Muscle layer of duodenum (tissue), 2 donors: Measurements from ENCODE around the gene BICRA.
"Not testable (repeated sequence)": the region's sequence is repeated elsewhere in the genome, so short reads cannot be mapped to it uniquely, and the experiment has no call there.

Experiments
- H3K27ac ChIP-seq: one replicate; pipeline ENCODE4 v1.7.0; 2013; ENCODE audit warnings: mild to moderate bottlenecking, low read length
- H3K27me3 ChIP-seq: one replicate; pipeline ENCODE4 v1.7.0; 2013; ENCODE audit warnings: low read depth, mild to moderate bottlenecking, control low read depth, low read length
- H3K36me3 ChIP-seq, 2 donors: one replicate each; pipeline ENCODE4 v1.7.0; 2013; ENCODE audit warnings: low read length in 2 of 2, control low read depth in 1 of 2, mild to moderate bottlenecking in 1 of 2; ENCODE audit not compliant: insufficient read depth in 2 of 2, control insufficient read depth in 1 of 2
- H3K4me1 ChIP-seq, 2 donors: one replicate each; pipeline ENCODE4 v1.7.0; 2013; ENCODE audit warnings: low read length in 2 of 2, mild to moderate bottlenecking in 2 of 2, control low read depth in 1 of 2, moderate library complexity in 1 of 2; ENCODE audit not compliant: insufficient read depth in 2 of 2, control insufficient read depth in 1 of 2
- H3K4me3 ChIP-seq, 2 donors: one replicate each; pipeline ENCODE4 v1.7.0; 2013; ENCODE audit warnings: low read length in 2 of 2, low read depth in 1 of 2, mild to moderate bottlenecking in 1 of 2
- H3K9me3 ChIP-seq, 2 donors: one replicate each; pipeline ENCODE4 v1.7.0; 2013; ENCODE audit warnings: low read length in 2 of 2, control low read depth in 1 of 2, mild to moderate bottlenecking in 1 of 2; ENCODE audit not compliant: control insufficient read depth in 1 of 2
- donor health status: healthy.

Gene BICRA

GRCh38 chr19:47653856-47654255 is 44.9 kb downstream of the BICRA start:
- no peaks in the 10 kb centered on the region for H3K27me3 ChIP-seq
- H3K4me1 ChIP-seq = peaks cover 0 to 3% of the 10 kb centered on the region in 2 donors
- no peak overlapping the region for H3K27ac ChIP-seq
- H3K9me3 ChIP-seq = no peaks in the 10 kb centered on the region
- H3K36me3 ChIP-seq = peaks cover 0 to 9% of the 10 kb centered on the region in 2 donors
- H3K4me3 ChIP-seq = no peak overlapping the region

GRCh38 chr19:47657719-47658118 is 48.8 kb downstream of the BICRA start:
- H3K27me3 ChIP-seq = no peaks in the 10 kb centered on the region
- H3K9me3 ChIP-seq = no peaks in the 10 kb centered on the region
- peaks cover 0 to 30% of the 10 kb centered on the region in 2 donors for H3K4me1 ChIP-seq
- peaks cover 0 to 5% of the 10 kb centered on the region in 2 donors for H3K36me3 ChIP-seq
- no peak overlapping the region for H3K4me3 ChIP-seq
- H3K27ac ChIP-seq = no peak overlapping the region

- Histone ChIP-seq H3K27ac (peak overlapping the region; percentile 76), H3K36me3 (peaks cover 0 to 1% of the 10 kb centered on the region in 2 donors), H3K9me3 (no peaks in the 10 kb centered on the region), H3K4me1 (peaks cover 0 to 31% of the 10 kb centered on the region in 2 donors), H3K27me3 (no peaks in the 10 kb centered on the region), H3K4me3 (no peak overlapping the region)
These were observed 49.8 kb downstream of the BICRA start for GRCh38 chr19:47658431-47659348.

- Histone ChIP-seq H3K4me1 (peaks cover 4 to 37% of the 10 kb centered on the region in 2 donors), H3K4me3 (no peak overlapping the region), H3K27ac (peak overlapping the region; percentile 20), H3K9me3 (no peaks in the 10 kb centered on the region), H3K27me3 (no peaks in the 10 kb centered on the region), H3K36me3 (peaks cover 0 to 4% of the 10 kb centered on the region in 2 donors)
These were observed 51.5 kb downstream of the BICRA start for GRCh38 chr19:47660435-47660832.

- Histone ChIP-seq H3K4me3 (no peak overlapping the region), H3K9me3 (no peaks in the 10 kb centered on the region), H3K4me1 (peaks cover 4 to 39% of the 10 kb centered on the region in 2 donors), H3K27me3 (no peaks in the 10 kb centered on the region), H3K27ac (peak overlapping the region; percentile 23), H3K36me3 (peaks cover 0 to 4% of the 10 kb centered on the region in 2 donors)
These were observed 52.2 kb downstream of the BICRA start for GRCh38 chr19:47661161-47661560.

GRCh38 chr19:47661611-47662010 is 52.7 kb downstream of the BICRA start:
- peak overlapping the region; percentile 23 for H3K27ac ChIP-seq
- no peaks in the 10 kb centered on the region for H3K27me3 ChIP-seq
- H3K9me3 ChIP-seq = no peaks in the 10 kb centered on the region
- H3K36me3 ChIP-seq = peaks cover 0 to 4% of the 10 kb centered on the region in 2 donors
- no peak overlapping the region for H3K4me3 ChIP-seq
- peaks cover 4 to 39% of the 10 kb centered on the region in 2 donors for H3K4me1 ChIP-seq

- H3K9me3 ChIP-seq = no peaks in the 10 kb centered on the region
- H3K27me3 ChIP-seq = no peaks in the 10 kb centered on the region
- peak overlapping the region; percentile 5 to 20 for H3K4me3 ChIP-seq
- H3K4me1 ChIP-seq = peaks cover 4 to 47% of the 10 kb centered on the region in 2 donors
- peaks cover 0 to 4% of the 10 kb centered on the region in 2 donors for H3K36me3 ChIP-seq
- H3K27ac ChIP-seq = peak overlapping the region; percentile 96
These were observed 54.5 kb downstream of the BICRA start for GRCh38 chr19:47663435-47663910.

- Histone ChIP-seq H3K4me1 (peaks cover 4 to 41% of the 10 kb centered on the region in 2 donors), H3K27me3 (no peaks in the 10 kb centered on the region), H3K4me3 (peak overlapping the region; percentile 5 to 20), H3K27ac (peak overlapping the region; percentile 96), H3K9me3 (no peaks in the 10 kb centered on the region), H3K36me3 (peaks cover 0 to 4% of the 10 kb centered on the region in 2 donors)
These were observed 55.2 kb downstream of the BICRA start for GRCh38 chr19:47663911-47664771.

- H3K27me3 ChIP-seq, H3K4me3 ChIP-seq, H3K9me3 ChIP-seq, H3K27ac ChIP-seq: not testable (repeated sequence)
- Histone ChIP-seq H3K36me3 (peaks cover 6 to 22% of the 10 kb centered on the region in 2 donors), H3K4me1 (peaks cover 4 to 20% of the 10 kb centered on the region in 2 donors)
These were observed 59.6 kb downstream of the BICRA start for GRCh38 chr19:47668556-47668955.

GRCh38 chr19:47670736-47671135 is 61.8 kb downstream of the BICRA start:
- no peak overlapping the region for H3K4me3 ChIP-seq
- no peak overlapping the region for H3K27ac ChIP-seq
- H3K9me3 ChIP-seq = no peaks in the 10 kb centered on the region
- peaks cover 20 to 40% of the 10 kb centered on the region in 2 donors for H3K36me3 ChIP-seq
- H3K27me3 ChIP-seq = no peaks in the 10 kb centered on the region
- H3K4me1 ChIP-seq = peaks cover 0 to 11% of the 10 kb centered on the region in 2 donors

- Histone ChIP-seq H3K36me3 (peaks cover 20 to 40% of the 10 kb centered on the region in 2 donors), H3K4me1 (peaks cover 0 to 11% of the 10 kb centered on the region in 2 donors), H3K27me3 (no peaks in the 10 kb centered on the region), H3K9me3 (no peaks in the 10 kb centered on the region), H3K27ac (no peak overlapping the region), H3K4me3 (no peak overlapping the region)
These were observed 62.6 kb downstream of the BICRA start for GRCh38 chr19:47671499-47671898.
